Rectal smooth muscle tissue (tissue), 1 donor: ENCODE data around the gene BARHL2.
A peak's percentile ranks its signal among the peaks of the same experiment; 100 is the strongest.

Source experiments
- H3K27ac ChIP-seq: one replicate; pipeline ENCODE4 v1.7.0; 2013; ENCODE audit warnings: low read depth, low read length, inconsistent platforms
- H3K27me3 ChIP-seq: one replicate; pipeline ENCODE4 v1.7.0; 2013; ENCODE audit warnings: low read length; ENCODE audit not compliant: control insufficient read depth, insufficient read depth
- H3K36me3 ChIP-seq: one replicate; pipeline ENCODE4 v1.7.0; 2013; ENCODE audit warnings: low read length; ENCODE audit not compliant: control insufficient read depth, insufficient read depth
- H3K4me1 ChIP-seq: one replicate; pipeline ENCODE4 v1.7.0; 2013; ENCODE audit warnings: low read length; ENCODE audit not compliant: control insufficient read depth, insufficient read depth
- H3K4me3 ChIP-seq: one replicate; pipeline ENCODE4 v1.7.0; 2013; ENCODE audit warnings: low read length
- H3K9ac ChIP-seq: one replicate; pipeline ENCODE4 v1.7.0; 2013; ENCODE audit warnings: low read length

BARHL2 gene

DNA sequence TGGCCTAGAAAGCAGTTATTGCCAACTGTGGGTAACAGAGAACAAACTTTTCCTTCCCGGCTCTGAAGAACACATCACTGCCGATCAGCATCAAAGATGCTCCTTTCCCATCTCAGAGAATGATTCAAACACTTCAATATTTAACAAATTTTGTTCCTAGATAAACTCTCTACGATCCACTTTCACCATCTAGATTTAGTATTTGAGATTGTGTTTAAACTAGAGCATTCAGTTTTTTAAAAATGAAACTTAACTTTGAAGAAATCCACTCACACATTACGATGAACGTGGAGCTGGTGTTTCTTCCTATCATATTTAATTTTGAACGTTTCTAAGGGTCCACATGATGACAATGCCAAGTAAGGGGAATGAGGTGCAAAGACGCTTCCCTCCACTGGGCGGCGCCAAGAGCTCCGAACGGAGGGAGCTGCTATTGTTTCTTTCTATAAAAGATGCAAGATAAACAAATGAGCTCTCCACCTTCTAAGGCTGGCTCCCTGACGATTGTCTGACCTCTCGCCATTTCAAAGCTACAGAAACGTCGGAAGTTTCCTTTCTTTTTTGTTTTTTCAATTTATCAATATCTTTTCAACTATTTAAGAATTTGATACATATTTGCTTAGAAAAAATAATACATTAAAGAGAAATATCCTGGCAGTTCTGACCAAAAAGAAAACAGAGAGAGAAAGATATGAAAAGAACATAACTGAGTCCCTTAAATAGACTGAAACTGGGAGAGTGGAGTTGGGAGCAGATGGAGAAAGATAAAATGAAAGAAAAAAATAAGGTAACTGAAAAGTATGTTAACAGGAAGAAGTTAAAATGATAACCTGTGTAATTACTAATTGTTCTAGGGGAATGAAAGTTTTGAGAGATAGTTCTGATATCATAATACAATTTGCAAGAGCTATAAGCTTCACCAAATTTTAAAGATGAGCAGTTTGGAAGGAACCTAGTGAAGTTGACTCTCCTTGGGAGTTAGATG is 4.4 kb upstream of the BARHL2 start:
- peaks cover 66% of the 10 kb centered on the region for H3K27me3 ChIP-seq
- H3K4me1 ChIP-seq = peaks cover 5% of the 10 kb centered on the region
- no peaks in the 10 kb centered on the region for H3K36me3 ChIP-seq
- no peak overlapping the region for H3K27ac ChIP-seq
- H3K4me3 ChIP-seq = no peak overlapping the region
- no peak overlapping the region for H3K9ac ChIP-seq

DNA sequence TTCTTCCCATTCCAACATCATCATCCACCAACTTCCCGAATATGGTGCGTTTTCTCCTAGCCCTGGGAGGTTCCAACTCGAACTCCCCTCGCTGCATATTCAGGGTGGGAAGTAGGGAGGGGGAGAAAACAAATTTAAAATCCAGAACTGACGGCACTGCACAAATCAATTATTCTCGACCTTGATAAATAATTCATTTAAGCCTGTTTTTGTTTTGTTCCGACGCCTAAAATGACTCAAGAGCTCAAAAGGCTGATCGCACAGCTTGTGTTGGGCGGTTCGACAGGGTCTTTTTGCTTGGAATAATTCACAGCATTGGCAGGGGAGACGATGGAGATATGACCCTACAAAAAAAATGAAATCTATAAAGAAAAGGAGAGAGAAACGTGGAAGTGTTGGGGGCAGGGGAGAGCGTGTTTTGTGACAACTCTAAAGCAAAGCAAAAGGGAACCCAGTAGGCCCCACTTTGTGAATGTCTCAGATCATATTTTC is 3.1 kb upstream of the BARHL2 start:
- H3K27me3 ChIP-seq = peaks cover 63% of the 10 kb centered on the region
- peaks cover under 1% of the 10 kb centered on the region for H3K4me1 ChIP-seq
- no peak overlapping the region for H3K27ac ChIP-seq
- H3K36me3 ChIP-seq = no peaks in the 10 kb centered on the region
- H3K4me3 ChIP-seq = no peak overlapping the region
- H3K9ac ChIP-seq = no peak overlapping the region

GRCh38 chr1:90719330-90720144 is 2.4 kb upstream of the BARHL2 start:
- Histone ChIP-seq H3K27ac (no peak overlapping the region), H3K4me3 (no peak overlapping the region), H3K4me1 (no peaks in the 10 kb centered on the region), H3K36me3 (no peaks in the 10 kb centered on the region), H3K9ac (no peak overlapping the region), H3K27me3 (peaks cover 60% of the 10 kb centered on the region)

DNA sequence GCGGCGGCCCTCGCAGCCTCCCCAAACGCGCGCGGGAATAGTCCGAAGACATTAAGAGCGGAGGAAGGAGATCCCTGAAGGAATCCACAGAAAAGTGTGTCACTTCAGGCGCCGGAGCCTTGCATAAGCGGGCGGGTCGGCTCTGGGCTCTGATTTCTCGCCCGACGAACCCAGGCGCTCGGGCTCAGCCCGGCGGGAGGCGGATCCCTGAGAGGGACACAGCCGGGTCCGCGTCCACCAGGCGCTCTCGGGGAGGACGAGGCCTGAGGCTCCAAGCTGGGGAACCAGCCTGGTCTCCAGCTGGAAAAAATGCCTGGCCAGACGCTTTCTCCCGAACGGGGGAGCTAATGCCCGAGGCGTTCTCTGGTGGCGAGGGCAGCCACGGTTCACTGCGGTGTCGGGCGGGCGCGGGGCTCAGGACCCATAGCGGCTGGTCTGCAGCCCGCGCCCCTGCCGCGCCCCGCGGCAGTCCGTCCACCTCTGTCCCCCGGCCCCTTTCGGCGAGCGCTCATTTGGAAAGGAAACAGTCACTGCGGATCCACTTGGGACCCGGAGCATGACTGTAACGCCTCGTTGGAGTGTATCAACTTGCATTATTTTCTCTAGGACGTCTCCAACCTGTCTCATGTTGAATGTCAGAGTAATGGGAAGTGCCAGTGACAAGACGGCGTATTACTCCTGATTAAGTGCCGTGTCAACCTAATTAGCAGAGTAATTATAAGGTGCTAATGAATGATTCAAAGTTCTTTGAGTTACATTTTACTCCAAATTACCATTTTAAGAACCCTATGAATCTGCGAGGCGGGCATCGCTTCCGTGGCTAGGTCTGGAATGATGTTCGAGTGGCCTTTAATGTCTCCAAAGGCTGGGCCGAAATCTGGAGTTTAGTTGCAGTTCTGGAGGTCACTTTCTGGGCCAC is 1.6 kb upstream of the BARHL2 start:
- no peak overlapping the region for H3K27ac ChIP-seq
- no peak overlapping the region for H3K4me3 ChIP-seq
- no peaks in the 10 kb centered on the region for H3K36me3 ChIP-seq
- H3K4me1 ChIP-seq = no peaks in the 10 kb centered on the region
- peaks cover 61% of the 10 kb centered on the region for H3K27me3 ChIP-seq
- no peak overlapping the region for H3K9ac ChIP-seq

DNA sequence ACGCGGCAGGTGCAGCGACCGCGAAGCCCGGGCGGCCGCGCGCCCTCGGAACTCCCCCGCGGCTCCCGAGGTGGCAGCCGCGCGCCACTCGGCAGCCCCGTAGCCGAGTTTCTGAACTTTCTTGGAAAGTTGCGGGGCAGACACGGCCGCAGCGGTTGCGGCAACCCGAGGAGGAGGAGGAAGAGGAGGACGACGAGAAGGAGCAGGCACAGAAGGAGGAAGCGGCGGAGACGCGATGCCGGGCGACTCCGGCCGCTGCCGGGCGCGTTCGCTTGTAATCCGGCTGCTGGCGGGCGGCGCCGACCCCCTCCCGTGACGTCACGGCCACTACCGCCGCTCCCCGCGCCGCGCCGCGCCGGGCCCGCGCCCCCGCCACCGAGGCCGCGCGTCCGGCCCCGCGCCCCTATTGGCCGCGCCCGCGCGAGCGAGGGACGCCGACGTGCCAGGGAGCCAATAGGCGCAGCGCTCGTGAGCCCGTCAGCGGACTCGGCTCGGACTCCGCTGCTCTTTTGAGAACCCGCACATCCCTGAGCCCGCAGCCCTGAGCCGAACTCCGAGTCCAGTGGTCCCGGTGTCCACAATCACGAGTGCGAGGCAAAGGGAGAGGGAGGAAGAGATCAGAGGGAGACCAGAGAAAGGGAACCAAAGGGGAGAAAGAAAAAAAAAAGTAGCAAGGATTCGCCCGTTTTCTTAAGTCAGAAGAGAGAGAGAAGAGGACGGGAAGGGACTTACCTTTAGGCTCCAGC is 736 bp upstream of the BARHL2 start:
- Histone ChIP-seq H3K27me3 (peaks cover 60% of the 10 kb centered on the region), H3K36me3 (no peaks in the 10 kb centered on the region), H3K27ac (no peak overlapping the region), H3K9ac (no peak overlapping the region), H3K4me3 (peak overlapping the region; percentile 52), H3K4me1 (no peaks in the 10 kb centered on the region)

DNA sequence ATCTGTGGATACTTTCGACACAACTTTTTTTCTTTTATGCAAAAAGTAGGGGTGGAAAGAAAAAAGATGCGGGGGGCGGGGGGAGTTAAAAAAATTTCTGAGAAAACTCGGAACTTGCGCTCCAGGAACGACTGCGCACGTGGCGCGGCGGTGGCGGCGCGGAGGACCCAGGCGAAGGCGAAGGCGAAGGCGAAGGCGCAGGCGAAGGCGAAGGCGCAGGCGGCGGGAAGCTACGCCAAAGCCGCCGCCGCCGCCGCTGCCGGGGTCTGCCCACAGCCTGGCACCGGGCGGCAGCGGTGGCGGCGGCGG is 208 bp upstream of the BARHL2 start:
- Histone ChIP-seq H3K9ac (no peak overlapping the region), H3K4me3 (no peak overlapping the region), H3K36me3 (no peaks in the 10 kb centered on the region), H3K27ac (no peak overlapping the region), H3K27me3 (peaks cover 63% of the 10 kb centered on the region), H3K4me1 (no peaks in the 10 kb centered on the region)

GRCh38 chr1:90716243-90716551 is 905 bp downstream of the BARHL2 start:
- Histone ChIP-seq H3K9ac (no peak overlapping the region), H3K27ac (no peak overlapping the region), H3K36me3 (no peaks in the 10 kb centered on the region), H3K4me1 (no peaks in the 10 kb centered on the region), H3K4me3 (no peak overlapping the region), H3K27me3 (peaks cover 66% of the 10 kb centered on the region)

DNA sequence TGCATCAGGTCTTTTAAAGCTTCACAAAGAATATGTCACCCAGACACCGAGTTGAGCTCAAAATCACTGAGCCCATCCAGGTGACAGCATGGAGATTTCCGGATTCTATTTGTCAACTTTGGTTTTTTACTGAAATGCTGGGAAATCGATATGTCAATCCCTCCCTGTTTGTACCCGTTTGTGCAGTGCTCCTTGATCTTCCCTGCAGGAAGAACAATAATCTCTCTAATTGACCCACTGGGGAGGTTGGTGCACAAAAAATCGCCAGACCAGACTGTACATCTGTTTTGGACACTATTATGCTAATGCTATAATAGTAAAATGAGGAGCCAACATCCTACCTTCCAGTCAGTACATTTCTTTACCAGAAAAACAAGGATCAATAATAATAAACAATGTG is 1.8 kb downstream of the BARHL2 start:
- no peak overlapping the region for H3K27ac ChIP-seq
- H3K4me1 ChIP-seq = no peaks in the 10 kb centered on the region
- H3K9ac ChIP-seq = no peak overlapping the region
- no peak overlapping the region for H3K4me3 ChIP-seq
- H3K27me3 ChIP-seq = peaks cover 74% of the 10 kb centered on the region
- H3K36me3 ChIP-seq = no peaks in the 10 kb centered on the region

DNA sequence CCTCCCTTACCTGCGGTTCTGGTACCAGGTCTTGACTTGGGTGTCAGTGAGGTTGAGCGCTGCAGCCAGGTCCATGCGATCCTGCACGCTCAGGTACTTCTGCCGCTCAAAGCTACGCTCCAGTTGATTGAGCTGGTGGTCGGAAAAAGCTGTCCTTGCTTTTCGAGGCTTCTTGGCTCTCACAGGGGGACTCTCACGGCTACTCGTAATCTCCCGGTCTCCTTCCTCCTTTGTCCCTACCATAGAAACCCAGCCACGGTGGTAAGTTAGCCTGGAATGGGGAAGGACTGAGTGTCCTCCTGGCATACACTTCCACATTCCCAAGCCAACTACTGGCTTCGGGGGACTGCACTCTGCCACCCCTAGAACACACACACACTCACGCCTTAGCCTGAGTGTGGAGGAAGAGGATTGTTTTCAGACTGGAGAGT is 2.6 kb downstream of the BARHL2 start:
- H3K27me3 ChIP-seq = peaks cover 72% of the 10 kb centered on the region
- no peaks in the 10 kb centered on the region for H3K4me1 ChIP-seq
- no peak overlapping the region for H3K9ac ChIP-seq
- H3K27ac ChIP-seq = no peak overlapping the region
- no peaks in the 10 kb centered on the region for H3K36me3 ChIP-seq
- H3K4me3 ChIP-seq = no peak overlapping the region

DNA sequence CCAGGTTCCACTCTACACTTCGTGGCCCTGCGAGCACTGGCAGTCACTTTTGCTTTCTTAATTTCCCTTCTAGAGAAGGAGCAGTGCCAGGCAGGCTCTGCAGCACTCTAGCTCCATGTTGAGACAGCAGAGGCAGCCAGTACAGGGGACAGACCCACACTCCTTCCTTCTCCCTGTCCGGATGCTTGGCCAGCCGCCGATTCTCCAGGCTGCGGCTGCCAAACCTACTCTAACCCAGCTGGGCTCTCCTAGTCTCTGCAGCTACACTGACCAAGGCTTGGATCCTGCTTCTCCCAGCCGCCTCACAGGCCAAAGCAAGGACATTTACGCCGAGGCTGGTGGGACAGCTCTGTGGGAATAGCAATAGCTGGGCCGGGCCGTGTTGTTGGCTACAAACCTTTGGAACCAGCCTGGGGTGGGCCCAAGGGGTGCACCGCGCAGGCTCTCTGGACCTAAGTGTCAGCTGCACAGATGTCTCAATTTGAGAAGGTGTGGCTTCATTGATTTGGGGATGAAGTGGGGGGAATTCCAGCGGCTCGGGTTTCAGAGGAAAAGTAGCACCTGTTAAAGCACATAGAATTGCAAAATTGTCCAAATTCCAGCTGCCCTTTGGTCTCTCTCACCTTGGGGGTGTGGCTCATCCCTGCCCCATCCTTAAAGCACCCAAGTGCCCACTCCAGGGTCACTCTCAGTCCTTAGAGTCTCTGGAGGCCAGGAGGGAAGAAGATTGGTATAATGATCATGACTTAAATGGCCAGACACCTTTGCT is 3.2 kb downstream of the BARHL2 start:
- peaks cover 69% of the 10 kb centered on the region for H3K27me3 ChIP-seq

More for the DNA sequence above, 3.2 kb downstream of the BARHL2 start:
- Histone ChIP-seq H3K36me3 (no peaks in the 10 kb centered on the region), H3K9ac (no peak overlapping the region), H3K4me1 (no peaks in the 10 kb centered on the region), H3K4me3 (peak overlapping the region; percentile 15), H3K27ac (no peak overlapping the region)
